Type B pancreatic cell (in vitro differentiated cells): ENCODE measurements around the gene EFNB3. TPM values are rescaled to one million over a fixed set of nuclear protein-coding genes. Genes with fewer than 3 reads are reported as not detected.

ENCODE experiments used
- DNase-seq: peaks from one replicate; pipeline ENCODE4 v3.0.0; 2021; ENCODE audit warnings: mixed read lengths; ENCODE audit not compliant: unreplicated experiment; ENCODE audit errors: extremely low spot score
- H3K27ac Mint-ChIP-seq: 2 replicates; pipeline ENCODE4 v1.8.0; 2021; ENCODE audit warnings: mild to moderate bottlenecking, mixed read lengths
- H3K27me3 Mint-ChIP-seq: 2 replicates; pipeline ENCODE4 v1.8.0; 2021; ENCODE audit warnings: mixed read lengths
- H3K36me3 Mint-ChIP-seq: 2 replicates; pipeline ENCODE4 v1.8.0; 2021; ENCODE audit warnings: mixed read lengths
- H3K4me1 Mint-ChIP-seq: one replicate; pipeline ENCODE4 v1.8.0; 2021; ENCODE audit warnings: mixed read lengths; ENCODE audit not compliant: unreplicated experiment
- H3K4me3 Mint-ChIP-seq: 2 replicates; pipeline ENCODE4 v1.8.0; 2021; ENCODE audit warnings: mild to moderate bottlenecking, mixed read lengths
- H3K9me3 Mint-ChIP-seq: 2 replicates; pipeline ENCODE4 v1.8.0; 2021; ENCODE audit warnings: mixed read lengths
- total RNA-seq: library from RNA; stranded (reverse); gene quantifications from 2 replicates; pipeline ENCODE4 v1.2.1, GENCODE V29; 2021; ENCODE audit warnings: low replicate concordance
- TF ChIP-seq, protein P1 (sequence below): fragments of 200-600 bp; sonication (generic); conservative IDR thresholded peaks from 2 replicates; pipeline ENCODE4 v1.5.0; 2021; ENCODE audit warnings: antibody characterized with exemption, mild to moderate bottlenecking

EFNB3 gene
- total RNA-seq, 1 donor from 2014 or later = 79.5 TPM

GRCh38 chr17:7717756-7718350 lies 12.9 kb downstream of the EFNB3 start:
- H3K4me3 Mint-ChIP-seq = peak overlapping the region; percentile 93
- H3K27me3 Mint-ChIP-seq = peaks cover 56% of the 10 kb centered on the region
- no peak overlapping the region for H3K27ac Mint-ChIP-seq
- H3K9me3 Mint-ChIP-seq = no peaks in the 10 kb centered on the region
- DNase-seq = no peak
- H3K4me1 Mint-ChIP-seq = peaks cover 33% of the 10 kb centered on the region
- TF ChIP-seq, protein P1, sequence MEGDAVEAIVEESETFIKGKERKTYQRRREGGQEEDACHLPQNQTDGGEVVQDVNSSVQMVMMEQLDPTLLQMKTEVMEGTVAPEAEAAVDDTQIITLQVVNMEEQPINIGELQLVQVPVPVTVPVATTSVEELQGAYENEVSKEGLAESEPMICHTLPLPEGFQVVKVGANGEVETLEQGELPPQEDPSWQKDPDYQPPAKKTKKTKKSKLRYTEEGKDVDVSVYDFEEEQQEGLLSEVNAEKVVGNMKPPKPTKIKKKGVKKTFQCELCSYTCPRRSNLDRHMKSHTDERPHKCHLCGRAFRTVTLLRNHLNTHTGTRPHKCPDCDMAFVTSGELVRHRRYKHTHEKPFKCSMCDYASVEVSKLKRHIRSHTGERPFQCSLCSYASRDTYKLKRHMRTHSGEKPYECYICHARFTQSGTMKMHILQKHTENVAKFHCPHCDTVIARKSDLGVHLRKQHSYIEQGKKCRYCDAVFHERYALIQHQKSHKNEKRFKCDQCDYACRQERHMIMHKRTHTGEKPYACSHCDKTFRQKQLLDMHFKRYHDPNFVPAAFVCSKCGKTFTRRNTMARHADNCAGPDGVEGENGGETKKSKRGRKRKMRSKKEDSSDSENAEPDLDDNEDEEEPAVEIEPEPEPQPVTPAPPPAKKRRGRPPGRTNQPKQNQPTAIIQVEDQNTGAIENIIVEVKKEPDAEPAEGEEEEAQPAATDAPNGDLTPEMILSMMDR = no peak
- H3K36me3 Mint-ChIP-seq = no peaks in the 10 kb centered on the region

DNA sequence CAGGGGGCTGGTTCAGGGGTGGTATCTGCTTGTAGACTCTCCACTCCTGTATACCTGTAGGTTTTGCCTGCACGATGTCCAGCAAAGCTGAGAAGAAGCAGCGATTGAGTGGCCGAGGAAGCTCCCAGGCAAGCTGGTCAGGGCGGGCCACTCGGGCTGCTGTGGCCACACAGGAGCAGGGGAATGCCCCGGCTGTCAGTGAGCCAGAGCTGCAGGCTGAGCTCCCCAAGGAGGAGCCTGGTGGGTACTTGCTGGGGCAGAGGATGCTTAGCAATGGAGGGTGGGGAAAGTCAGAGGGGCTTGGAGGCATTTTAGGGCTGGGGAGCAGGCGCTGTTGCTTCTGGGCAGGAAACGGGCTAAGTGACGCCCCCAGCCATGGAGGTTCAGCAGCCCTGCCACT lies 14.7 kb downstream of the EFNB3 start:
- peaks cover 27% of the 10 kb centered on the region for H3K4me1 Mint-ChIP-seq

GRCh38 chr17:7720125-7720524 lies 15.1 kb downstream of the EFNB3 start:
- TF ChIP-seq, protein P1 = no peak
- Mint-ChIP-seq H3K4me1 (peaks cover 26% of the 10 kb centered on the region), H3K27me3 (peaks cover 51% of the 10 kb centered on the region), H3K36me3 (no peaks in the 10 kb centered on the region), H3K27ac (no peak overlapping the region), H3K9me3 (no peaks in the 10 kb centered on the region), H3K4me3 (no peak overlapping the region)
- DNase-seq = no peak

More for the DNA sequence above, 14.7 kb downstream of the EFNB3 start:
- H3K9me3 Mint-ChIP-seq = no peaks in the 10 kb centered on the region
- H3K36me3 Mint-ChIP-seq = no peaks in the 10 kb centered on the region
- H3K27me3 Mint-ChIP-seq = peaks cover 51% of the 10 kb centered on the region
- TF ChIP-seq, protein P1 = no peak
- no peak for DNase-seq
- H3K4me3 Mint-ChIP-seq = no peak overlapping the region
- H3K27ac Mint-ChIP-seq = no peak overlapping the region

GRCh38 chr17:7721612-7722011 lies 16.6 kb downstream of the EFNB3 start:
- Mint-ChIP-seq H3K27me3 (peaks cover 47% of the 10 kb centered on the region), H3K4me1 (peaks cover 13% of the 10 kb centered on the region), H3K36me3 (no peaks in the 10 kb centered on the region), H3K27ac (no peak overlapping the region), H3K9me3 (no peaks in the 10 kb centered on the region), H3K4me3 (no peak overlapping the region)
- DNase-seq = no peak
- TF ChIP-seq, protein P1 = no peak

- no peak overlapping the region for H3K4me3 Mint-ChIP-seq
- no peaks in the 10 kb centered on the region for H3K9me3 Mint-ChIP-seq
Measured at GRCh38 chr17:7727886-7728285, 22.9 kb downstream of the EFNB3 start.

More at GRCh38 chr17:7727886-7728285, 22.9 kb downstream of the EFNB3 start:
- Mint-ChIP-seq H3K4me1 (no peaks in the 10 kb centered on the region), H3K36me3 (no peaks in the 10 kb centered on the region), H3K27ac (no peak overlapping the region), H3K27me3 (peaks cover 12% of the 10 kb centered on the region)
- no peak for DNase-seq
- TF ChIP-seq, protein P1 = no peak
